ENCODE data around the gene MPDZ. TPM values are rescaled to one million over a fixed set of nuclear protein-coding genes. Genes with fewer than 3 reads are reported as not detected.

The MPDZ gene
- polyA plus RNA-seq, 1 donor (not counting 4 experiments of a cell fraction or from before 2014, with no cell fraction given) = 9.0 TPM

GRCh38 chr9:13100914-13101572 lies 178.4 kb downstream of the MPDZ start:
- H3K9me3 ChIP-seq (ENCODE audit: control insufficient read depth, low read depth, low read length) = no peaks in the 10 kb centered on the region
- no peaks in the 10 kb centered on the region for H3K27me3 ChIP-seq (ENCODE audit: control insufficient read depth, extremely low read depth, insufficient read depth, low read length)
- no peak overlapping the region for H3K4me3 ChIP-seq (ENCODE audit: control insufficient read depth in 2 of 3, extremely low read depth in 1 of 3, insufficient read depth in 2 of 3, low read depth in 1 of 3, low read length in 3 of 3)
- H4K20me1 ChIP-seq (ENCODE audit: control insufficient read depth, extremely low read depth, insufficient read depth, low read length) = no peaks in the 10 kb centered on the region
- FAIRE-seq = no peak
- dilution Hi-C loops (cut with MboI; ENCODE audit: extremely low pct_ligation_motif_present, low sequenced_read_pairs) = no loop called here
- H2AFZ ChIP-seq (ENCODE audit: control insufficient read depth, low read length) = no peak overlapping the region
- no peak for TF ChIP-seq CTCF (optimal IDR thresholded peaks at IDR 0.05 in 1 of 3, IDR thresholded peaks at IDR 0.05 in 1 of 3, conservative IDR thresholded peaks at IDR 0.05 in 1 of 3; ENCODE audit: extremely low read depth in 1 of 3, insufficient read depth in 2 of 3, low read length in 3 of 3)
- no peak for TF ChIP-seq EZH2 (IDR thresholded peaks at IDR 0.05; ENCODE audit: low read length)
- no peaks in the 10 kb centered on the region for H3K79me2 ChIP-seq (ENCODE audit: control insufficient read depth, insufficient read depth, low read length)
- H3K27ac ChIP-seq (ENCODE audit: control insufficient read depth, insufficient read depth, low read length) = no peak overlapping the region
- no peaks in the 10 kb centered on the region for H3K9me1 ChIP-seq (ENCODE audit: control insufficient read depth, extremely low read depth, insufficient read depth, low read length)
- DNase-seq (ENCODE audit: low read depth, low spot score) = no peak
- no peaks in the 10 kb centered on the region for H3K36me3 ChIP-seq (ENCODE audit: control insufficient read depth in 2 of 2, extremely low read depth in 1 of 2, insufficient read depth in 2 of 2, low read length in 2 of 2)
- H3K4me2 ChIP-seq (ENCODE audit: control insufficient read depth, extremely low read depth, insufficient read depth, low read depth, low read length) = no peak overlapping the region
- no peak overlapping the region for H3K9ac ChIP-seq (ENCODE audit: control insufficient read depth, extremely low read depth, insufficient read depth, low read length)
- no peaks in the 10 kb centered on the region for H3K4me1 ChIP-seq (ENCODE audit: control insufficient read depth, extremely low read depth, insufficient read depth, low read length)

- no peaks in the 10 kb centered on the region for H4K20me1 ChIP-seq (ENCODE audit: control insufficient read depth, extremely low read depth, insufficient read depth, low read length)
- TF ChIP-seq EZH2 (IDR thresholded peaks at IDR 0.05; ENCODE audit: low read length) = no peak
- no peak for TF ChIP-seq CTCF (optimal IDR thresholded peaks at IDR 0.05 in 1 of 3, IDR thresholded peaks at IDR 0.05 in 1 of 3, conservative IDR thresholded peaks at IDR 0.05 in 1 of 3; ENCODE audit: extremely low read depth in 1 of 3, insufficient read depth in 2 of 3, low read length in 3 of 3)
- no peak overlapping the region for H3K9ac ChIP-seq (ENCODE audit: control insufficient read depth, extremely low read depth, insufficient read depth, low read length)
- no peaks in the 10 kb centered on the region for H3K27me3 ChIP-seq (ENCODE audit: control insufficient read depth, extremely low read depth, insufficient read depth, low read length)
- no peaks in the 10 kb centered on the region for H3K9me1 ChIP-seq (ENCODE audit: control insufficient read depth, extremely low read depth, insufficient read depth, low read length)
- H3K27ac ChIP-seq (ENCODE audit: control insufficient read depth, insufficient read depth, low read length) = no peak overlapping the region
- no peaks in the 10 kb centered on the region for H3K4me1 ChIP-seq (ENCODE audit: control insufficient read depth, extremely low read depth, insufficient read depth, low read length)
- DNase-seq (ENCODE audit: low read depth, low spot score) = no peak
- H3K4me3 ChIP-seq (ENCODE audit: control insufficient read depth in 2 of 3, extremely low read depth in 1 of 3, insufficient read depth in 2 of 3, low read depth in 1 of 3, low read length in 3 of 3) = no peak overlapping the region
- H3K4me2 ChIP-seq (ENCODE audit: control insufficient read depth, extremely low read depth, insufficient read depth, low read depth, low read length) = no peak overlapping the region
- H3K9me3 ChIP-seq (ENCODE audit: control insufficient read depth, low read depth, low read length) = no peaks in the 10 kb centered on the region
- no peaks in the 10 kb centered on the region for H3K36me3 ChIP-seq (ENCODE audit: control insufficient read depth in 2 of 2, extremely low read depth in 1 of 2, insufficient read depth in 2 of 2, low read length in 2 of 2)
- no peak for FAIRE-seq
- dilution Hi-C loops (cut with MboI; ENCODE audit: extremely low pct_ligation_motif_present, low sequenced_read_pairs) = no loop called here
- H2AFZ ChIP-seq (ENCODE audit: control insufficient read depth, low read length) = no peak overlapping the region
- H3K79me2 ChIP-seq (ENCODE audit: control insufficient read depth, insufficient read depth, low read length) = no peaks in the 10 kb centered on the region
These were observed 184.4 kb downstream of the MPDZ start for GRCh38 chr9:13095056-13095455.

Measured in keratinocyte (primary cell).